GM23338 (cell line): ENCODE data around the gene POLK. TPM values are rescaled to one million over a fixed set of nuclear protein-coding genes. Genes with fewer than 3 reads are reported as not detected.

Experiments used
- ATAC-seq: fragments of 200-7000 bp; cut with Tn5 transposase; 3 replicates; pipeline ENCODE4 v1.9.1; 2020
- DNase-seq: peaks from one replicate; pipeline ENCODE4 v3.0.0-alpha.2; 2015; ENCODE audit warnings: low spot score
- H2AFZ ChIP-seq: fragments of 200-600 bp; sonication (generic); 2 replicates; pipeline ENCODE4 v1.8.0; 2016; ENCODE audit warnings: antibody characterized with exemption, mild to moderate bottlenecking, moderate library complexity
- H3F3A ChIP-seq: fragments of 200-600 bp; sonication (generic); replicated peaks from 2 replicates; pipeline ENCODE4 v1.8.0; 2017; ENCODE audit warnings: antibody characterized with exemption, mixed run types, low read depth
- H3K27ac ChIP-seq: fragments of 200-600 bp; sonication (generic); 2 replicates; pipeline ENCODE4 v1.6.1; 2016; ENCODE audit warnings: low read depth
- H3K27me3 ChIP-seq: fragments of 200-600 bp; sonication (generic); 2 replicates; pipeline ENCODE4 v1.8.0; 2016; ENCODE audit warnings: mild to moderate bottlenecking, mixed run types, moderate library complexity; ENCODE audit not compliant: insufficient read depth
- H3K36me3 ChIP-seq: fragments of 200-600 bp; sonication (generic); 2 replicates; pipeline ENCODE4 v1.8.0; 2016; ENCODE audit warnings: mild to moderate bottlenecking; ENCODE audit not compliant: insufficient read depth
- H3K4me1 ChIP-seq: fragments of 200-600 bp; sonication (generic); 2 replicates; pipeline ENCODE4 v1.8.0; 2016; ENCODE audit warnings: mild to moderate bottlenecking, moderate library complexity; ENCODE audit not compliant: insufficient read depth
- H3K4me2 ChIP-seq: fragments of 200-600 bp; sonication (generic); 2 replicates; pipeline ENCODE4 v1.7.1; 2017; ENCODE audit warnings: mixed run types
- H3K4me3 ChIP-seq: fragments of 200-600 bp; sonication (generic); 2 replicates; pipeline ENCODE4 v1.6.1; 2016; ENCODE audit warnings: mixed run types
- H3K79me2 ChIP-seq: fragments of 200-600 bp; sonication (generic); replicated peaks from 2 replicates; pipeline ENCODE4 v1.8.0; 2017; ENCODE audit warnings: mild to moderate bottlenecking; ENCODE audit not compliant: insufficient read depth
- H3K9me2 ChIP-seq: fragments of 200-600 bp; sonication (generic); 2 replicates; pipeline ENCODE4 v1.8.0; 2017; ENCODE audit not compliant: insufficient read depth
- H4K20me1 ChIP-seq: fragments of 200-600 bp; sonication (generic); replicated peaks from 2 replicates; pipeline ENCODE4 v1.8.0; 2017; ENCODE audit warnings: mild to moderate bottlenecking; ENCODE audit not compliant: insufficient read depth
- H3K27ac Mint-ChIP-seq: 2 replicates; pipeline ENCODE4 v1.8.0; 2020; ENCODE audit warnings: inconsistent platforms, mild to moderate bottlenecking, moderate library complexity, mixed read lengths
- H3K27me3 Mint-ChIP-seq: 3 replicates; pipeline ENCODE4 v1.8.0; 2022; ENCODE audit warnings: low read depth, mild to moderate bottlenecking, moderate library complexity, mixed read lengths, inconsistent platforms; ENCODE audit not compliant: insufficient read depth, poor library complexity
- H3K36me3 Mint-ChIP-seq: 3 replicates; pipeline ENCODE4 v1.8.0; 2021; ENCODE audit warnings: low read depth, mild to moderate bottlenecking, inconsistent platforms, moderate library complexity, mixed read lengths
- H3K4me1 Mint-ChIP-seq: 3 replicates; pipeline ENCODE4 v1.8.0; 2020; ENCODE audit warnings: mild to moderate bottlenecking, inconsistent platforms, mixed read lengths
- H3K4me3 Mint-ChIP-seq: 3 replicates; pipeline ENCODE4 v1.8.0; 2021; ENCODE audit warnings: moderate library complexity, mild to moderate bottlenecking, inconsistent platforms, mixed read lengths
- H3K9me3 Mint-ChIP-seq: 3 replicates; pipeline ENCODE4 v1.8.0; 2020; ENCODE audit warnings: moderate library complexity, mild to moderate bottlenecking, inconsistent platforms, mixed read lengths
- CREB1 ChIP-seq: fragments of 250-450 bp; sonication (Bioruptor Pico); IDR thresholded peaks from 2 replicates; pipeline ENCODE4 v1.5.0; 2020; ENCODE audit warnings: low read depth, mild to moderate bottlenecking, moderate library complexity
- EZH2phosphoT487 ChIP-seq: fragments of 200-600 bp; sonication (generic); IDR thresholded peaks from one replicate; pipeline ENCODE4 v1.8.1; 2018; ENCODE audit warnings: antibody characterized with exemption; ENCODE audit not compliant: unreplicated experiment
- NANOG ChIP-seq: IDR thresholded peaks from 2 replicates; pipeline ENCODE4 v1.6.1; 2016; ENCODE audit warnings: antibody characterized with exemption, borderline replicate concordance
- STAT1 ChIP-seq: IDR thresholded peaks from one replicate; pipeline ENCODE4 v1.6.1; 2016; ENCODE audit warnings: antibody characterized with exemption; ENCODE audit not compliant: unreplicated experiment
- ZNF114 ChIP-seq: fragments of 250-450 bp; sonication (Bioruptor Pico); IDR thresholded peaks from 2 replicates; pipeline ENCODE4 v1.5.0; 2020; ENCODE audit warnings: mild to moderate bottlenecking, moderate library complexity
- ZNF331 ChIP-seq: fragments of 250-450 bp; sonication (Bioruptor Pico); IDR thresholded peaks from 2 replicates; pipeline ENCODE4 v1.5.0; 2020; ENCODE audit warnings: low read depth, mild to moderate bottlenecking, moderate library complexity
- polyA plus RNA-seq: library from polyadenylated mRNA; unstranded; fragments of >200 nt; fragmentation: Nextera tagmentation; extraction: Ambion mirVana; gene quantifications from 2 replicates; pipeline ENCODE4 v1.2.1, GENCODE V29; 2016
- total RNA-seq: library from RNA; depleted of rRNA; stranded (reverse); fragments of >200 nt; shearing (Covaris generic); gene quantifications from 2 replicates; pipeline ENCODE4 v1.2.3, GENCODE V29; 2014
- TF ChIP-seq, protein P1 (sequence below): IDR thresholded peaks from one replicate; pipeline ENCODE4 v1.6.1; 2018; ENCODE audit warnings: antibody characterized with exemption; ENCODE audit not compliant: unreplicated experiment
- TF ChIP-seq, protein P2 (sequence below): IDR thresholded peaks from 2 replicates; pipeline ENCODE4 v1.6.1; 2016; ENCODE audit warnings: antibody characterized with exemption
- TF ChIP-seq, protein P3 (sequence below), 2 experiments: fragments of 200-600 bp in 1 of 2; sonication (generic) in 1 of 2; conservative IDR thresholded peaks; 2 replicates each; pipeline versions ENCODE4 v1.5.1 to v1.6.1; 2016 to 2017; ENCODE audit warnings: antibody characterized with exemption in 2 of 2, low read depth in 2 of 2, mild to moderate bottlenecking in 2 of 2, moderate library complexity in 1 of 2
- TF ChIP-seq, protein P4 (sequence below): fragments of 250-450 bp; sonication (Bioruptor Pico); IDR thresholded peaks from 2 replicates; pipeline ENCODE4 v1.5.0; 2020; ENCODE audit warnings: mild to moderate bottlenecking, moderate library complexity

Gene POLK
- total and polyA plus RNA-seq, 2 experiments from 2014 or later, result 6.3 to 14.5 TPM

DNA sequence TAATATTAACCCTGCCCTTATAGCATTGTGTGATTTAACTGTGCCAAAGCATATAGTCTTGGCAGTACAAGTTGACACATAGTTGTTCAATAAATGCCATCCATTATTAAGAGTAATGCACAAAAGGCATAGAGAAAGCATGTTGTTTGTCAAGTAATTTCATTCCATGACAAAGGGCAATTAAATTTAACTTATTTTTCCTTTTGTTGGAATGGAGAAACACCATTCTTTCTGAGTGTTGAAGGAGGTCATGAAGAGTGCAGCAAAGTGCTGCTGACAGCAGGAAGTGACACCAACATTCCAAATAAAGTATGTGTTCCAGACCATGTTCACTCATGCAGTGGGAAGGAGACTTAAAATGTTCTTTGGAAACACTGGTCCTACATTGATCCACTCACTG is 128.7 kb downstream of the POLK start (continued):
- TF ChIP-seq, protein P1, sequence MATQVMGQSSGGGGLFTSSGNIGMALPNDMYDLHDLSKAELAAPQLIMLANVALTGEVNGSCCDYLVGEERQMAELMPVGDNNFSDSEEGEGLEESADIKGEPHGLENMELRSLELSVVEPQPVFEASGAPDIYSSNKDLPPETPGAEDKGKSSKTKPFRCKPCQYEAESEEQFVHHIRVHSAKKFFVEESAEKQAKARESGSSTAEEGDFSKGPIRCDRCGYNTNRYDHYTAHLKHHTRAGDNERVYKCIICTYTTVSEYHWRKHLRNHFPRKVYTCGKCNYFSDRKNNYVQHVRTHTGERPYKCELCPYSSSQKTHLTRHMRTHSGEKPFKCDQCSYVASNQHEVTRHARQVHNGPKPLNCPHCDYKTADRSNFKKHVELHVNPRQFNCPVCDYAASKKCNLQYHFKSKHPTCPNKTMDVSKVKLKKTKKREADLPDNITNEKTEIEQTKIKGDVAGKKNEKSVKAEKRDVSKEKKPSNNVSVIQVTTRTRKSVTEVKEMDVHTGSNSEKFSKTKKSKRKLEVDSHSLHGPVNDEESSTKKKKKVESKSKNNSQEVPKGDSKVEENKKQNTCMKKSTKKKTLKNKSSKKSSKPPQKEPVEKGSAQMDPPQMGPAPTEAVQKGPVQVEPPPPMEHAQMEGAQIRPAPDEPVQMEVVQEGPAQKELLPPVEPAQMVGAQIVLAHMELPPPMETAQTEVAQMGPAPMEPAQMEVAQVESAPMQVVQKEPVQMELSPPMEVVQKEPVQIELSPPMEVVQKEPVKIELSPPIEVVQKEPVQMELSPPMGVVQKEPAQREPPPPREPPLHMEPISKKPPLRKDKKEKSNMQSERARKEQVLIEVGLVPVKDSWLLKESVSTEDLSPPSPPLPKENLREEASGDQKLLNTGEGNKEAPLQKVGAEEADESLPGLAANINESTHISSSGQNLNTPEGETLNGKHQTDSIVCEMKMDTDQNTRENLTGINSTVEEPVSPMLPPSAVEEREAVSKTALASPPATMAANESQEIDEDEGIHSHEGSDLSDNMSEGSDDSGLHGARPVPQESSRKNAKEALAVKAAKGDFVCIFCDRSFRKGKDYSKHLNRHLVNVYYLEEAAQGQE, result no peak
- TF ChIP-seq, protein P2, sequence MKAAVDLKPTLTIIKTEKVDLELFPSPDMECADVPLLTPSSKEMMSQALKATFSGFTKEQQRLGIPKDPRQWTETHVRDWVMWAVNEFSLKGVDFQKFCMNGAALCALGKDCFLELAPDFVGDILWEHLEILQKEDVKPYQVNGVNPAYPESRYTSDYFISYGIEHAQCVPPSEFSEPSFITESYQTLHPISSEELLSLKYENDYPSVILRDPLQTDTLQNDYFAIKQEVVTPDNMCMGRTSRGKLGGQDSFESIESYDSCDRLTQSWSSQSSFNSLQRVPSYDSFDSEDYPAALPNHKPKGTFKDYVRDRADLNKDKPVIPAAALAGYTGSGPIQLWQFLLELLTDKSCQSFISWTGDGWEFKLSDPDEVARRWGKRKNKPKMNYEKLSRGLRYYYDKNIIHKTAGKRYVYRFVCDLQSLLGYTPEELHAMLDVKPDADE, result no peak
- TF ChIP-seq ZNF114 (no peak), STAT1 (no peak), CREB1 (CRISPR knock-in tag) (no peak), EZH2phosphoT487 (no peak), NANOG (no peak)
- TF ChIP-seq, protein P3, sequence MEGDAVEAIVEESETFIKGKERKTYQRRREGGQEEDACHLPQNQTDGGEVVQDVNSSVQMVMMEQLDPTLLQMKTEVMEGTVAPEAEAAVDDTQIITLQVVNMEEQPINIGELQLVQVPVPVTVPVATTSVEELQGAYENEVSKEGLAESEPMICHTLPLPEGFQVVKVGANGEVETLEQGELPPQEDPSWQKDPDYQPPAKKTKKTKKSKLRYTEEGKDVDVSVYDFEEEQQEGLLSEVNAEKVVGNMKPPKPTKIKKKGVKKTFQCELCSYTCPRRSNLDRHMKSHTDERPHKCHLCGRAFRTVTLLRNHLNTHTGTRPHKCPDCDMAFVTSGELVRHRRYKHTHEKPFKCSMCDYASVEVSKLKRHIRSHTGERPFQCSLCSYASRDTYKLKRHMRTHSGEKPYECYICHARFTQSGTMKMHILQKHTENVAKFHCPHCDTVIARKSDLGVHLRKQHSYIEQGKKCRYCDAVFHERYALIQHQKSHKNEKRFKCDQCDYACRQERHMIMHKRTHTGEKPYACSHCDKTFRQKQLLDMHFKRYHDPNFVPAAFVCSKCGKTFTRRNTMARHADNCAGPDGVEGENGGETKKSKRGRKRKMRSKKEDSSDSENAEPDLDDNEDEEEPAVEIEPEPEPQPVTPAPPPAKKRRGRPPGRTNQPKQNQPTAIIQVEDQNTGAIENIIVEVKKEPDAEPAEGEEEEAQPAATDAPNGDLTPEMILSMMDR (conservative IDR thresholded peaks at IDR 0.05; ENCODE audit: low read depth in 2 of 2), result no peak

DNA sequence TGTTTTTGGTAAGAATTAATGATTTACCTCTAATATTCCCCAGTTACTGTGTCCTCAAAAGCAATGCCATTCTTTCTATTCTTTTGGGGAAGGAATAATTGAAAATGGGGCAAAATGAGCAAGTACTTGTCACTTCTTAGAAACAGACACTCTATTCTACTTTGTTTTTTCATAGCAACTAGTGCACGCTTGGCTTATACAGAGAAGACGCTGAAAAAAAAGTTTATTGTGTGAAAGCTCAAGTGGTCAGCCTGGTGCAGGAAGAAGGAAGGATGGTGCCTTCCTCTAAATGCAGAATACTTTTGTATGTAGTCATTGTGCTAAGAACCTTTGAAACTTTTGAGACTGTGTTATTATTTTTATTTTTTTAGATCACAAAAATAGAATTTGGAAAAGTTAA is 129.1 kb downstream of the POLK start:
- H3K4me2 ChIP-seq, result no peak overlapping the region
- H3F3A ChIP-seq, result no peaks in the 10 kb centered on the region
- no peak overlapping the region for H2AFZ ChIP-seq
- no peaks in the 10 kb centered on the region for H3K36me3 ChIP-seq
- peaks cover 2% of the 10 kb centered on the region; the same call in 1 of the 3 replicates for H3K4me1 Mint-ChIP-seq
- DNase-seq (no peak), ATAC-seq (no peak)
- H3K27ac ChIP-seq, result no peak overlapping the region
- peaks cover 2% of the 10 kb centered on the region; the same call in 1 of the 3 replicates for H3K9me3 Mint-ChIP-seq
- H3K36me3 Mint-ChIP-seq, result no peaks in the 10 kb centered on the region
- no peak overlapping the region for H3K4me3 Mint-ChIP-seq
- no peak overlapping the region for H3K27ac Mint-ChIP-seq
- no peak overlapping the region for H3K4me3 ChIP-seq
- no peaks in the 10 kb centered on the region for H3K9me2 ChIP-seq
- no peaks in the 10 kb centered on the region for H4K20me1 ChIP-seq
- no peaks in the 10 kb centered on the region for H3K27me3 ChIP-seq
- no peaks in the 10 kb centered on the region for H3K4me1 ChIP-seq
- H3K27me3 Mint-ChIP-seq, result peaks cover 3% of the 10 kb centered on the region
- H3K79me2 ChIP-seq, result no peaks in the 10 kb centered on the region
- no peak for TF ChIP-seq ZNF331 (CRISPR knock-in tag)
- TF ChIP-seq, protein P4, sequence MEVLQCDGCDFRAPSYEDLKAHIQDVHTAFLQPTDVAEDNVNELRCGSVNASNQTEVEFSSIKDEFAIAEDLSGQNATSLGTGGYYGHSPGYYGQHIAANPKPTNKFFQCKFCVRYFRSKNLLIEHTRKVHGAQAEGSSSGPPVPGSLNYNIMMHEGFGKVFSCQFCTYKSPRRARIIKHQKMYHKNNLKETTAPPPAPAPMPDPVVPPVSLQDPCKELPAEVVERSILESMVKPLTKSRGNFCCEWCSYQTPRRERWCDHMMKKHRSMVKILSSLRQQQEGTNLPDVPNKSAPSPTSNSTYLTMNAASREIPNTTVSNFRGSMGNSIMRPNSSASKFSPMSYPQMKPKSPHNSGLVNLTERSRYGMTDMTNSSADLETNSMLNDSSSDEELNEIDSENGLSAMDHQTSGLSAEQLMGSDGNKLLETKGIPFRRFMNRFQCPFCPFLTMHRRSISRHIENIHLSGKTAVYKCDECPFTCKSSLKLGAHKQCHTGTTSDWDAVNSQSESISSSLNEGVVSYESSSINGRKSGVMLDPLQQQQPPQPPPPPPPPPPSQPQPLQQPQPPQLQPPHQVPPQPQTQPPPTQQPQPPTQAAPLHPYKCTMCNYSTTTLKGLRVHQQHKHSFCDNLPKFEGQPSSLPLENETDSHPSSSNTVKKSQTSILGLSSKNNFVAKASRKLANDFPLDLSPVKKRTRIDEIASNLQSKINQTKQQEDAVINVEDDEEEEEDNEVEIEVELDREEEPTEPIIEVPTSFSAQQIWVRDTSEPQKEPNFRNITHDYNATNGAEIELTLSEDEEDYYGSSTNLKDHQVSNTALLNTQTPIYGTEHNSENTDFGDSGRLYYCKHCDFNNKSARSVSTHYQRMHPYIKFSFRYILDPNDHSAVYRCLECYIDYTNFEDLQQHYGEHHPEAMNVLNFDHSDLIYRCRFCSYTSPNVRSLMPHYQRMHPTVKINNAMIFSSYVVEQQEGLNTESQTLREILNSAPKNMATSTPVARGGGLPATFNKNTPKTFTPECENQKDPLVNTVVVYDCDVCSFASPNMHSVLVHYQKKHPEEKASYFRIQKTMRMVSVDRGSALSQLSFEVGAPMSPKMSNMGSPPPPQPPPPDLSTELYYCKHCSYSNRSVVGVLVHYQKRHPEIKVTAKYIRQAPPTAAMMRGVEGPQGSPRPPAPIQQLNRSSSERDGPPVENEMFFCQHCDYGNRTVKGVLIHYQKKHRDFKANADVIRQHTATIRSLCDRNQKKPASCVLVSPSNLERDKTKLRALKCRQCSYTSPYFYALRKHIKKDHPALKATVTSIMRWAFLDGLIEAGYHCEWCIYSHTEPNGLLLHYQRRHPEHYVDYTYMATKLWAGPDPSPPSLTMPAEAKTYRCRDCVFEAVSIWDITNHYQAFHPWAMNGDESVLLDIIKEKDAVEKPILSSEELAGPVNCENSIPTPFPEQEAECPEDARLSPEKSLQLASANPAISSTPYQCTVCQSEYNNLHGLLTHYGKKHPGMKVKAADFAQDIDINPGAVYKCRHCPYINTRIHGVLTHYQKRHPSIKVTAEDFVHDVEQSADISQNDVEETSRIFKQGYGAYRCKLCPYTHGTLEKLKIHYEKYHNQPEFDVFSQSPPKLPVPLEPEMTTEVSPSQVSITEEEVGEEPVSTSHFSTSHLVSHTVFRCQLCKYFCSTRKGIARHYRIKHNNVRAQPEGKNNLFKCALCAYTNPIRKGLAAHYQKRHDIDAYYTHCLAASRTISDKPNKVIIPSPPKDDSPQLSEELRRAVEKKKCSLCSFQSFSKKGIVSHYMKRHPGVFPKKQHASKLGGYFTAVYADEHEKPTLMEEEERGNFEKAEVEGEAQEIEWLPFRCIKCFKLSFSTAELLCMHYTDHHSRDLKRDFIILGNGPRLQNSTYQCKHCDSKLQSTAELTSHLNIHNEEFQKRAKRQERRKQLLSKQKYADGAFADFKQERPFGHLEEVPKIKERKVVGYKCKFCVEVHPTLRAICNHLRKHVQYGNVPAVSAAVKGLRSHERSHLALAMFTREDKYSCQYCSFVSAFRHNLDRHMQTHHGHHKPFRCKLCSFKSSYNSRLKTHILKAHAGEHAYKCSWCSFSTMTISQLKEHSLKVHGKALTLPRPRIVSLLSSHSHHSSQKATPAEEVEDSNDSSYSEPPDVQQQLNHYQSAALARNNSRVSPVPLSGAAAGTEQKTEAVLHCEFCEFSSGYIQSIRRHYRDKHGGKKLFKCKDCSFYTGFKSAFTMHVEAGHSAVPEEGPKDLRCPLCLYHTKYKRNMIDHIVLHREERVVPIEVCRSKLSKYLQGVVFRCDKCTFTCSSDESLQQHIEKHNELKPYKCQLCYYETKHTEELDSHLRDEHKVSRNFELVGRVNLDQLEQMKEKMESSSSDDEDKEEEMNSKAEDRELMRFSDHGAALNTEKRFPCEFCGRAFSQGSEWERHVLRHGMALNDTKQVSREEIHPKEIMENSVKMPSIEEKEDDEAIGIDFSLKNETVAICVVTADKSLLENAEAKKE, result no peak
- TF ChIP-seq, protein P1, result no peak
